Mucosa of rectum (tissue), 2 donors: ENCODE results near the gene BCL7A.

ENCODE experiments used
- H3K27ac ChIP-seq, 2 donors: one replicate each; pipeline ENCODE4 v1.7.0; 2013; ENCODE audit warnings: inconsistent platforms in 2 of 2, low read depth in 2 of 2, low read length in 2 of 2
- H3K27me3 ChIP-seq, 2 donors: one replicate each; pipeline ENCODE4 v1.7.0; 2013; ENCODE audit warnings: low read length in 2 of 2; ENCODE audit not compliant: control insufficient read depth in 2 of 2, insufficient read depth in 2 of 2
- H3K36me3 ChIP-seq, 2 donors: one replicate each; pipeline ENCODE4 v1.7.0; 2013; ENCODE audit warnings: low read length in 2 of 2; ENCODE audit not compliant: control insufficient read depth in 2 of 2, insufficient read depth in 2 of 2
- H3K4me1 ChIP-seq, 2 donors: one replicate each; pipeline ENCODE4 v1.7.0; 2013; ENCODE audit warnings: low read length in 2 of 2, mild to moderate bottlenecking in 1 of 2; ENCODE audit not compliant: control insufficient read depth in 2 of 2, insufficient read depth in 2 of 2
- H3K4me3 ChIP-seq, 2 donors: one replicate each; pipeline ENCODE4 v1.7.0; 2013; ENCODE audit warnings: low read length in 2 of 2
- H3K9ac ChIP-seq, 2 donors: one replicate each; pipeline ENCODE4 v1.7.0; 2013; ENCODE audit warnings: low read length in 2 of 2, low read depth in 1 of 2, mild to moderate bottlenecking in 1 of 2
- H3K9me3 ChIP-seq, 2 donors: one replicate each; pipeline ENCODE4 v1.7.0; 2013; ENCODE audit warnings: low read length in 2 of 2; ENCODE audit not compliant: control insufficient read depth in 2 of 2
- donor health status: healthy.
- donor health status: Normal muscosa, but diverticular disease.

The BCL7A gene

GRCh38 chr12:122028165-122028904 is 6.7 kb downstream of the BCL7A start:
- no peak overlapping the region for H3K27ac ChIP-seq
- no peak overlapping the region for H3K9ac ChIP-seq
- H3K27me3 ChIP-seq = no peaks in the 10 kb centered on the region
- peaks cover 0 to 4% of the 10 kb centered on the region in 2 donors for H3K4me1 ChIP-seq
- no peaks in the 10 kb centered on the region for H3K36me3 ChIP-seq
- no peak overlapping the region for H3K4me3 ChIP-seq
- H3K9me3 ChIP-seq = no peaks in the 10 kb centered on the region

GRCh38 chr12:122028905-122029560 is 7.3 kb downstream of the BCL7A start:
- Histone ChIP-seq H3K9ac (no peak overlapping the region), H3K4me3 (no peak overlapping the region), H3K36me3 (no peaks in the 10 kb centered on the region), H3K4me1 (no peaks in the 10 kb centered on the region), H3K27me3 (no peaks in the 10 kb centered on the region), H3K9me3 (no peaks in the 10 kb centered on the region), H3K27ac (no peak overlapping the region)

GRCh38 chr12:122029620-122030423 is 8.1 kb downstream of the BCL7A start:
- H3K36me3 ChIP-seq = no peaks in the 10 kb centered on the region
- H3K27ac ChIP-seq = no peak overlapping the region
- H3K27me3 ChIP-seq = no peaks in the 10 kb centered on the region
- H3K9ac ChIP-seq = no peak overlapping the region
- no peak overlapping the region for H3K4me3 ChIP-seq
- H3K9me3 ChIP-seq = no peaks in the 10 kb centered on the region
- H3K4me1 ChIP-seq = no peaks in the 10 kb centered on the region

DNA sequence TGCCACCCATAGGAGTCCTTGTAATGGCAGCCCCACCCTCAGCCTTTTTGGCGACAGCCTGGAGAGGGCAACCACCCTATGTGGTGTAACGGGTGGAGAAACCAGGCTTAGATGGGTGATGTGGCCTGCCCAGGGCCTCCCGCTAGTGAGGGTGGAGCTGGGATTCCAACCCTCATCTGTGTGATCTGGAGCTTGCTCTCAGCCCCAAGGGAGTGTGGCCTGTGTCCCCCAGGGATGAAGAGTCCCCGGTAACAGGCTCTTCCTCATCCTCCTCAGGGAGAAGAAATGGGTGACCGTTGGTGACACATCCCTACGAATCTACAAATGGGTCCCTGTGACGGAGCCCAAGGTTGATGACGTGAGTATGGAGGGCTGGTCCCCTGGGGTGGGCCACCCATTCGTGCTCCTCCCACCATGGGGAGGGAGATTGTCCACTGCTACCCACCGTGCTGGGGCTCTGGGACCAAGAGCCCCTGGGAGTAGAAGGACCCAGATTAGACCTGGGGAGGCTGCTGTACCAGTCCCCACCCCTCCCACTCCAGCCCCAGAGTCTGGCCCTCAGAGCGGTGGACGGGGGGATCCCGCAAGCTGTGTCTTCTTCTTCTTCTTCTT is 8.8 kb downstream of the BCL7A start:
- Histone ChIP-seq H3K9me3 (no peaks in the 10 kb centered on the region), H3K4me3 (no peak overlapping the region), H3K27me3 (no peaks in the 10 kb centered on the region), H3K9ac (no peak overlapping the region), H3K4me1 (no peaks in the 10 kb centered on the region), H3K36me3 (peaks cover 0 to 2% of the 10 kb centered on the region in 2 donors), H3K27ac (no peak overlapping the region)

DNA sequence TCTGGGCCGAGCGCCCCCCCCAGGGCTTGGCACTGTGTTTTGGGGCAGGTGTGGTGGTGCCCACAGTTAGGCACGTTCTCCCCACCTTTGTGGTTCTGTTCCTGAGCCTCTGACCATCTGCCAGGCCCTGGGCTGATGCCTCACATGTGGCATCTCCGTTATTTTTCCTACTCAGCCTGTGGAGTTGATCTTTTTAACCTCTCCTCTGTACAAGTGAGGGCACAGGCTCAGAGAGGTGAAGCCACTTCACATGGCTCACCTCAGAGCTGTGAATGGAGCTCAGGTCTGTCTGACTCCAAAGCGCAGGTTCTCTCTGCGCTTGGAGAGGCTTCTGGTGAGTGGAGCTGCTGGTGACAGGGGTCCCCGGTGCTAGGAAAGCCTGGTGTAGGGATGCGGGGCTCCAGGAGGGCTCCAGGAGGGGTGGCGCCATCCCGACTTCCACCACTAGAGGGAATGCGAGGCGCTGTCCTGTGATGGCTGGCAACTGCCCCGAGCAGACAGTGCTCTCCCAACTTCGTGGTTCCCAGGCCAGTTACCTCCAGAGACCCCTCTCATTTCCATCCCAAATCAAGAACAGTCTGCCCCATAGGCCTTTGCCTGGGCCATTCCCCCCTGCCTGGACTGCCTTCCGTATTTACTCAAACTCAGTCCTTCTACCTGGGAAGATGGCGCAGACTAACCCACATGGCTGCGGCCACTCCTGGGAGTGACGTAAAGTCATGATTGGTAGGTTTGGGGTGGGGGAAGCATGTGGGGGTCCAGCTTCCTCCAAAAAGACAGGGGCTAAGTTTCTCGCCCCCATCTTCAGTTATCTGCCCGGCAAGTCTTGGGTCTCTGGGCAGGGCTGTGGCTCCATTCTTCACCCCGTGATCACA is 9.9 kb downstream of the BCL7A start:
- H3K4me3 ChIP-seq = no peak overlapping the region
- no peak overlapping the region for H3K9ac ChIP-seq
- no peak overlapping the region for H3K27ac ChIP-seq
- no peaks in the 10 kb centered on the region for H3K27me3 ChIP-seq
- H3K9me3 ChIP-seq = no peaks in the 10 kb centered on the region
- H3K4me1 ChIP-seq = no peaks in the 10 kb centered on the region
- H3K36me3 ChIP-seq = peaks cover 4 to 5% of the 10 kb centered on the region in 2 donors

DNA sequence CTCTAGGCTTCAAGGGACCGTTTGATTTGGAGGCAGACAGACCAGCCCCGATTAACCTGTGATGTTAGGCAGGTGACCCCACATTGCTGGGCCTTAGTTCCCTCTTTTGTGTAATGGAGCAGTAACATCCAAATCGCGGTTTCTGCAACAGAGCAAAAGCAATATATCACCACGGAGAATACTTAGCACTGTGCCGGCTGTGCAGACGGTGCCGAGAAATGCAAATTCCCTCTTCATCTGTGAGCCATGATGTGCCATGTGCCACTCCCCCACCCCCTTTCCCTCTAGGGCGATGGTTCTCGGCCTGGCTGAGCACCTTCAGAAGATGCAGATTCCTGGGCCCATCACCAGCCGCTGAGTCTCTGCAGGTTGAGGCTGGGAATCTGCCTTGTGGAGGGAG is 10.9 kb downstream of the BCL7A start:
- Histone ChIP-seq H3K4me1 (no peaks in the 10 kb centered on the region), H3K9me3 (no peaks in the 10 kb centered on the region), H3K27me3 (no peaks in the 10 kb centered on the region), H3K36me3 (peaks cover 4 to 5% of the 10 kb centered on the region in 2 donors), H3K4me3 (no peak overlapping the region), H3K9ac (no peak overlapping the region), H3K27ac (no peak overlapping the region)

DNA sequence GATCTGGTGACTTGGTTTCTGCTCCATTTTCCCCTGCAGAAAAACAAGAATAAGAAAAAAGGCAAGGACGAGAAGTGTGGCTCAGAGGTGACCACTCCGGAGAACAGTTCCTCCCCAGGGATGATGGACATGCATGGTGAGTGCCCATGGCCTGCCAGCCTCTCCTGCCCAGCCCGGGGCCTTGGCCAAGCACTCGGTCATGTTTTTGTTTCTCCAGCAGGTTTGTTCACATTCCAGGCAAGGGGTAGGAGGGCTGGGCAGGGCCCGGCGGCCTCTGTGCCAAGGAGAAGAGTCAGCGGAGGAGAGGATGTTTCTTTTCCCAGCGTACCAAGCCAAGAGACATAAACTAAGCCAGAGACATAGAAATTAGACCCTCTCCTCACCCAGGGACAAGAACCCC is 13.6 kb downstream of the BCL7A start:
- Histone ChIP-seq H3K9me3 (no peaks in the 10 kb centered on the region), H3K27me3 (no peaks in the 10 kb centered on the region), H3K9ac (no peak overlapping the region), H3K27ac (no peak overlapping the region), H3K36me3 (peaks cover 4 to 5% of the 10 kb centered on the region in 2 donors), H3K4me3 (no peak overlapping the region), H3K4me1 (peaks cover 0 to 4% of the 10 kb centered on the region in 2 donors)

- Histone ChIP-seq H3K9me3 (no peaks in the 10 kb centered on the region), H3K9ac (no peak overlapping the region), H3K4me3 (no peak overlapping the region), H3K27me3 (no peaks in the 10 kb centered on the region), H3K27ac (no peak overlapping the region), H3K4me1 (peaks cover 2 to 9% of the 10 kb centered on the region in 2 donors), H3K36me3 (peaks cover 4 to 5% of the 10 kb centered on the region in 2 donors)
Measured at GRCh38 chr12:122036153-122036552, 14.5 kb downstream of the BCL7A start.

- Histone ChIP-seq H3K9ac (peak overlapping the region in 1 of 2 donors; percentile 45), H3K27ac (peak overlapping the region; percentile 58 to 59), H3K9me3 (no peaks in the 10 kb centered on the region), H3K4me3 (peak overlapping the region in 1 of 2 donors; percentile 29), H3K27me3 (no peaks in the 10 kb centered on the region), H3K4me1 (peaks cover 4 to 11% of the 10 kb centered on the region in 2 donors), H3K36me3 (peaks cover under 1 to 7% of the 10 kb centered on the region in 2 donors)
Measured at GRCh38 chr12:122040579-122041386, 19.1 kb downstream of the BCL7A start.
